Right atrium auricular region (tissue), 2 donors: ENCODE data around the gene GFOD2. TPM values are rescaled to one million over a fixed set of nuclear protein-coding genes. Genes with fewer than 3 reads are reported as not detected.

ENCODE experiments used
- DNase-seq: peaks from one replicate; pipeline ENCODE4 v3.0.0-alpha.2; 2019; ENCODE audit warnings: low spot score
- H3K27ac ChIP-seq, 2 donors: fragments of 200-600 bp; sonication (generic); 1 replicate in 1 of 2; 2 replicates in 1 of 2; pipeline ENCODE4 v1.5.1; 2016 to 2019
- H3K27me3 ChIP-seq, 2 donors: fragments of 200-600 bp; sonication (generic); one replicate each; pipeline versions ENCODE4 v1.5.1 to v1.6.0; 2017 to 2019
- H3K36me3 ChIP-seq: fragments of 200-600 bp; sonication (generic); one replicate; pipeline ENCODE4 v1.5.1; 2016
- H3K4me1 ChIP-seq, 2 donors: fragments of 200-600 bp; sonication (generic); one replicate each; pipeline versions ENCODE4 v1.5.1 to v1.6.0; 2017 to 2019
- H3K4me3 ChIP-seq, 2 donors: fragments of 200-600 bp; sonication (generic); 1 replicate in 1 of 2; 2 replicates in 1 of 2; pipeline ENCODE4 v1.5.1; 2017 to 2019; ENCODE audit warnings: mild to moderate bottlenecking in 1 of 2, moderate library complexity in 1 of 2
- H3K9me3 ChIP-seq, 2 donors: fragments of 200-600 bp; sonication (generic); one replicate each; pipeline ENCODE4 v1.5.1; 2019
- CTCF ChIP-seq, 2 donors: fragments of 200-600 bp; sonication (generic); IDR thresholded peaks; one replicate each; pipeline ENCODE4 v1.5.1; 2019; ENCODE audit warnings: antibody characterized with exemption in 2 of 2
- total RNA-seq, 2 donors: library from RNA; depleted of rRNA; stranded (reverse); fragments of >200 nt; gene quantifications; one replicate each; pipeline ENCODE4 v1.1.0, GENCODE V29; 2016

The GFOD2 gene
- total RNA-seq, 2 donors from 2014 or later: 7.1 to 9.2 TPM

DNA sequence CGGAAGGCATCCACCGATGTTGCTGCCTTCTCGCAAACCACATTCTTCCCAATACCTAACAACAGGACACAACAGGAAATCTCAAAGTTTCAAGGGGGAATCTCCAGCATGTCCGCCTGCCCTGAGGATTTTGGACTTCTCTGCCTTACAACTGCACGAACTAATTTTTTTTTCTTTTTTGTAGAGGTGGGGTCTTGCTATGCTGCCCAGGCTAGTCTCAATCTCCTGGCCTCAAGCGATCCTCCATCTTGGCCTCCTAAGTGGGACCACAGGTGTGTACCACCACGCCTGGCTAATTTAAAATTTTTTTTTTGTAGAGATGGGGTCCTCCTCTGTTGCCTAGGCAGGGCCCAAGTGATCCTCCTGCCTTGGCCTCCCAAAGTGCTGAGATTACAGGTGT is 43.1 kb downstream of the GFOD2 start:
- Histone ChIP-seq H3K36me3 (no peaks in the 10 kb centered on the region), H3K9me3 (no peaks in the 10 kb centered on the region), H3K27me3 (no peaks in the 10 kb centered on the region), H3K4me3 (no peak overlapping the region), H3K27ac (no peak overlapping the region), H3K4me1 (peaks cover 0 to 29% of the 10 kb centered on the region in 2 donors)
- no peak for TF ChIP-seq CTCF (IDR thresholded peaks at IDR 0.05)
- DNase-seq: no peak

- H3K27ac ChIP-seq: no peak overlapping the region
- no peak overlapping the region for H3K4me3 ChIP-seq
- H3K4me1 ChIP-seq: peaks cover 0 to 29% of the 10 kb centered on the region in 2 donors
- no peak for DNase-seq
- H3K27me3 ChIP-seq: no peaks in the 10 kb centered on the region
- no peak for TF ChIP-seq CTCF (IDR thresholded peaks at IDR 0.05)
- H3K36me3 ChIP-seq: no peaks in the 10 kb centered on the region
- H3K9me3 ChIP-seq: no peaks in the 10 kb centered on the region
Measured at GRCh38 chr16:67675579-67675935, 43.6 kb downstream of the GFOD2 start.

DNA sequence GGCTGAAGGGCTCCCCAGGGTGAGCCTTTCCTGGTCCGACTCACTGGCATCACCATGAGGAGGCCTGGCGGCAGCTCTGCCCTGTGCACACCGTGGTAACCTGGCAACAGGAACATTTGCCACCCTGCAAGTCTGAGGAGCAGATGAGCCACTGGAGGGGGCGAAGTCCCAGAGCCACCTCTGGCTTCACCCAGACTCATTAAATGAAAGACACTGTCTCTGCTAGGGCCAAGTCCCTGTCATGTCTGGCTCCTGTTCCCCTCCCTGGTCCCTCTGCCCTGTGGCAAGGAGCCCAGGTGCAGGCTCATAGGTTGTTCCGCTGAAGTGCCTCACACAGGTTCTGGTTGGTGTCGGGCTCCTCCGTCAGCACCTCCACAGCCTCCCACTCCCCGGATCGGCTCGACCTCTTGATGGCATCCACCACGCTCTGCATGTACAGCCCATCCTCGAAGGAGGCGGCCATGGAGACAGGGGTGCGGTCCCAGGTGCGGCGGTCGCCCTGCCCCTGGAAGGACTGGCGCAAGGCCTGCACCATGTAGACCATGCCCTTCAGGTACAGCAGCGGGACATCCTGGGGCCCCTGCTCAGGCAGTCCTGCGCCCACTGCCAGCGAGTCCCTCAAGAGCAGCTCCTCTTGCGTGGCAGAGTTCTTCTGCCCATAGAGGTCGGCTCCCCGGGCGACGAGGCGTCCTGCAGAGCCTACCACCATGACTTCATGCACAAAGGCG is 44.1 kb downstream of the GFOD2 start:
- DNase-seq: no peak
- TF ChIP-seq CTCF (IDR thresholded peaks at IDR 0.05): no peak

DNA sequence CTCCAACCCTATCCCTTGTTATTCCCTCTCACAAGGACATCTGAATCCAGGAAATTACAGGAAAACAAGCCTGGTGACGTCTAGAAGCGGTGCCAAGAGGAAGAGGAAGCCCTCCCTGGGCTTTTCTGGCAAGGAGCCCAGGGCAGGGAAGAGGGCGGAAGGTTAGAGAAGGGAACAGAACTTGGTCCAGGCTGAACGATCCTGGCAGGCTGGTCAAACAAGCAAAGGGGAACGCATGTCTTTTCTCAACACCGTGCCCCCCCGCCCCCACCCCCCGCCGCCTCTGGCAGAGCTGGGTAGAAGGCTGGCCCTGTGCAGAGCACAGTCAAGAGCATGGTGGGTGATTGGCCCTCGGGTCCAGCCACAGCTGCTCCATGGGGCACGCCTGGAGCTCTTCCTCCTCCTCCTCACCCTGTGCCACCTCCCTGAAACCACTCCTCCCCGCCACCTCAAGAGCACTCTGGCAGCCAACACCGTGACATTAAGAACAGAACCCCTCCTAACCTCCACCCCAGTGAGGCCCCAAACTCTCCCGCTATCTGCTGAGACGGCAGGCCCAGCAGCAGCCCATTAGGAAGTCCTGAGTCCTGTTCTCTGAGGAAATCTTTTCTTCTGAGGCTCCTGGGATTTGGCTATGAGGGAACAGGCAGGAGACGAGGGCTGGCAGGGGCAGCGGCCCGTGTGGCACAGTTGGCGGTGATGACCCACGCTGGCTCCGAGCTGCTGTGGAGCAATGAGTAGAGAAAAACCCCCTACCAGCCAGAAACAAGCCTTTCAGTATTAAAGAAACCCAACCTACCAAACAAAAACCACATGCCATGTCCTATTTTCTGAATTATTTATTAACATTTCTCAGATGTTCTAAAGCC is 45.2 kb downstream of the GFOD2 start:
- Histone ChIP-seq H3K9me3 (no peaks in the 10 kb centered on the region), H3K27me3 (no peaks in the 10 kb centered on the region), H3K4me1 (peaks cover 0 to 29% of the 10 kb centered on the region in 2 donors), H3K36me3 (no peaks in the 10 kb centered on the region), H3K4me3 (no peak overlapping the region), H3K27ac (peak overlapping the region; percentile 59 to 72)
- DNase-seq: peak; percentile 83
- no peak for TF ChIP-seq CTCF (IDR thresholded peaks at IDR 0.05)

More for the DNA sequence above, 44.1 kb downstream of the GFOD2 start:
- peak overlapping the region in 1 of 2 donors; percentile 59 for H3K27ac ChIP-seq
- H3K4me3 ChIP-seq: no peak overlapping the region
- no peaks in the 10 kb centered on the region for H3K36me3 ChIP-seq
- H3K4me1 ChIP-seq: peaks cover 0 to 29% of the 10 kb centered on the region in 2 donors
- H3K9me3 ChIP-seq: no peaks in the 10 kb centered on the region
- H3K27me3 ChIP-seq: no peaks in the 10 kb centered on the region

GRCh38 chr16:67672739-67673662 is 46.1 kb downstream of the GFOD2 start:
- TF ChIP-seq CTCF (IDR thresholded peaks at IDR 0.05): peak; percentile 45 to 78
- no peak overlapping the region for H3K4me3 ChIP-seq
- peaks cover 0 to 32% of the 10 kb centered on the region in 2 donors for H3K4me1 ChIP-seq
- H3K9me3 ChIP-seq: no peaks in the 10 kb centered on the region
- DNase-seq: peak; percentile 84
- H3K27me3 ChIP-seq: no peaks in the 10 kb centered on the region
- peak overlapping the region; percentile 59 to 72 for H3K27ac ChIP-seq
- H3K36me3 ChIP-seq: no peaks in the 10 kb centered on the region
